K562 (cell line): ENCODE data around the gene TRNAU1AP. TPM values are rescaled to one million over a fixed set of nuclear protein-coding genes. Genes with fewer than 3 reads are reported as not detected.

Source experiments
- ESRRB ChIP-seq: fragments of 250-450 bp; sonication (Bioruptor Pico); IDR thresholded peaks from 2 replicates; pipeline ENCODE4 v1.5.0; 2020; ENCODE audit warnings: mild to moderate bottlenecking, moderate library complexity, borderline replicate concordance
- FOXA3 ChIP-seq, 2 experiments: fragments of 450-650 bp in 1 of 2; sonication (generic) in 1 of 2; formaldehyde crosslinking; IDR thresholded peaks in 1 of 2; conservative IDR thresholded peaks in 1 of 2; 2 replicates each; pipeline versions ENCODE4 v1.4.0 to v1.8.0; 2020 to 2022; ENCODE audit warnings: mild to moderate bottlenecking in 2 of 2, missing genetic modification reagents in 1 of 2
- ILF3 ChIP-seq: fragments of 450-650 bp; IDR thresholded peaks from 2 replicates; pipeline ENCODE4 v1.6.1; 2018; ENCODE audit warnings: antibody characterized with exemption, mild to moderate bottlenecking, moderate library complexity, borderline replicate concordance
- JUND ChIP-seq, 2 experiments: IDR thresholded peaks; 2 replicates in 1 of 2; 3 replicates in 1 of 2; pipeline ENCODE4 v1.6.1; 2011; ENCODE audit warnings: borderline replicate concordance in 2 of 2, low read depth in 2 of 2, low read length in 2 of 2, improper control_type of control experiment in 1 of 2, missing biosample characterization in 1 of 2, missing genetic modification characterization in 1 of 2, missing genetic modification reagents in 1 of 2
- MAFK ChIP-seq: IDR thresholded peaks from 2 replicates; pipeline ENCODE4 v1.6.1; 2011; ENCODE audit warnings: low read length, improper control_type of control experiment
- MCM5 ChIP-seq: fragments of 450-650 bp; IDR thresholded peaks from 2 replicates; pipeline ENCODE4 v1.6.1; 2016; ENCODE audit warnings: low read depth
- MTA1 ChIP-seq: fragments of 450-650 bp; IDR thresholded peaks from 2 replicates; pipeline ENCODE4 v1.6.1; 2017; ENCODE audit warnings: borderline replicate concordance
- NFIX ChIP-seq: fragments of 250-450 bp; sonication (Bioruptor Pico); IDR thresholded peaks from 2 replicates; pipeline ENCODE4 v1.4.0; 2020; ENCODE audit warnings: low read depth, mild to moderate bottlenecking, moderate library complexity
- PTRF ChIP-seq: fragments of 450-650 bp; IDR thresholded peaks from 2 replicates; pipeline ENCODE4 v1.6.1; 2016; ENCODE audit warnings: mild to moderate bottlenecking, missing genetic modification characterization, missing compliant biosample characterization
- ZFP30 ChIP-seq: fragments of 250-450 bp; sonication (Bioruptor Pico); IDR thresholded peaks from 2 replicates; pipeline ENCODE4 v1.8.0; 2022; ENCODE audit warnings: moderate library complexity, mild to moderate bottlenecking, inconsistent platforms, borderline replicate concordance
- polyA plus RNA-seq, 8 experiments: library from polyadenylated mRNA; depleted of rRNA in 4 of 8; stranded (reverse) in 5 of 8; unstranded in 3 of 8; fragments of >200 nt; fragmentation: Nextera tagmentation in 2 of 8; fragmentation: Illumina TruSeq in 1 of 8; extraction: Ambion mirVana in 2 of 8; extraction: Trizol in 1 of 8; gene quantifications; 2 replicates each; pipeline versions ENCODE4 v1.2.1 to v1.2.3, GENCODE V29; 2011 to 2014; ENCODE audit warnings: inconsistent platforms in 1 of 8, missing spikeins in 1 of 8
- total RNA-seq, 7 experiments: library from RNA; depleted of rRNA in 6 of 7; stranded (reverse); fragments of >200 nt in 6 of 7; fragmentation: Illumina TruSeq in 2 of 7; extraction: Trizol in 2 of 7; gene quantifications; 2 replicates each; pipeline versions ENCODE4 v1.2.1 to v1.2.3, GENCODE V29; 2011 to 2021; ENCODE audit warnings: low replicate concordance in 1 of 7
- TF ChIP-seq, protein P1 (sequence below), 2 experiments: fragments of 450-650 bp in 1 of 2; sonication (generic) in 1 of 2; formaldehyde crosslinking; conservative IDR thresholded peaks; 2 replicates each; pipeline versions ENCODE4 v1.4.0 to v1.8.1; 2020 to 2022; ENCODE audit warnings: mild to moderate bottlenecking in 1 of 2, missing genetic modification reagents in 1 of 2
- TF ChIP-seq, protein P2 (sequence below), 2 experiments: fragments of 450-650 bp in 1 of 2; sonication (generic) in 1 of 2; formaldehyde crosslinking in 1 of 2; IDR thresholded peaks; 2 replicates each; pipeline versions ENCODE4 v1.7.1 to v1.9.0; 2016 to 2022; ENCODE audit warnings: inconsistent platforms in 1 of 2, mild to moderate bottlenecking in 1 of 2, missing genetic modification reagents in 1 of 2
- TF ChIP-seq, protein P3 (sequence below): fragments of 450-650 bp; formaldehyde crosslinking; IDR thresholded peaks from 2 replicates; pipeline ENCODE4 v1.4.0; 2020; ENCODE audit warnings: mild to moderate bottlenecking, moderate library complexity

Gene TRNAU1AP
- total and polyA plus RNA-seq, 9 of the 15 experiments (the other 6 are each of a cell fraction or from before 2014, with no cell fraction given): 34.9 to 110 (median 46.3) TPM

DNA sequence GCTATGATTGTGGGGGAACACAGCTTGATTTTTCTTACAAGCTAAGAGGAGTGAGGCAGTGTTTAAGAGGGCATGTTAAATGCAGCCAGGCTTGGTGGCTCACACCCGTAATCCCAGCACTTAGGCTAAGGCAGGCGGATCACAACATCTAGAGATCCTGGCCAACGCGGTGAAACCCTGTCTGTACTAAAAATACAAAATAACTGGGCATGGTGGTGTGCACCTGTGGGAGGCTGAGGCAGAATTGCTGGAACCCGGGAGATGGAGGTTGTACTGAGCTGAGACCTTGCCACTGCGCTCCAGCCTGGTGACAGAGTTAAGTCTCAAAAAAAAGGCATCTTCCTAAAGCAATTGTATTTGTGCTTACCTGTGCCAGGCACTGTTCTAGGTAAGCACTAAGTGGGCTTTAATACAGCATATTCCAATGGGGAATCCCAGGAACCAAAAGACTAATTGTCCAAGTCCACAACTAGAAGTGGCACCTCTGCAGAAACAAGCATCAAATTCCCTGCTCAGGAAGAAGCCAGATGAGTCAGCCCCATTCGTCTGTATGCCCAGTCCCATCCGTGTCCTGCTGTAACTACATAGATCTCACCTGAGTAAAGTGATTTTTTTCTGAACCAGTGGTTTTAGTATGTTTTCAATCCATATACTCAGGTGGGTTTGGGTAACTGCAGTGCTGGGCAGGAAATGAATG lies 42.5 kb upstream of the TRNAU1AP start (continued):
- TF ChIP-seq, protein P1, sequence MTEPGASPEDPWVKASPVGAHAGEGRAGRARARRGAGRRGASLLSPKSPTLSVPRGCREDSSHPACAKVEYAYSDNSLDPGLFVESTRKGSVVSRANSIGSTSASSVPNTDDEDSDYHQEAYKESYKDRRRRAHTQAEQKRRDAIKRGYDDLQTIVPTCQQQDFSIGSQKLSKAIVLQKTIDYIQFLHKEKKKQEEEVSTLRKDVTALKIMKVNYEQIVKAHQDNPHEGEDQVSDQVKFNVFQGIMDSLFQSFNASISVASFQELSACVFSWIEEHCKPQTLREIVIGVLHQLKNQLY (CRISPR knock-in tag; conservative IDR thresholded peaks at IDR 0.05): peak; percentile 48 to 92; a peak in 1 of 4 replicates
- TF ChIP-seq, protein P2, sequence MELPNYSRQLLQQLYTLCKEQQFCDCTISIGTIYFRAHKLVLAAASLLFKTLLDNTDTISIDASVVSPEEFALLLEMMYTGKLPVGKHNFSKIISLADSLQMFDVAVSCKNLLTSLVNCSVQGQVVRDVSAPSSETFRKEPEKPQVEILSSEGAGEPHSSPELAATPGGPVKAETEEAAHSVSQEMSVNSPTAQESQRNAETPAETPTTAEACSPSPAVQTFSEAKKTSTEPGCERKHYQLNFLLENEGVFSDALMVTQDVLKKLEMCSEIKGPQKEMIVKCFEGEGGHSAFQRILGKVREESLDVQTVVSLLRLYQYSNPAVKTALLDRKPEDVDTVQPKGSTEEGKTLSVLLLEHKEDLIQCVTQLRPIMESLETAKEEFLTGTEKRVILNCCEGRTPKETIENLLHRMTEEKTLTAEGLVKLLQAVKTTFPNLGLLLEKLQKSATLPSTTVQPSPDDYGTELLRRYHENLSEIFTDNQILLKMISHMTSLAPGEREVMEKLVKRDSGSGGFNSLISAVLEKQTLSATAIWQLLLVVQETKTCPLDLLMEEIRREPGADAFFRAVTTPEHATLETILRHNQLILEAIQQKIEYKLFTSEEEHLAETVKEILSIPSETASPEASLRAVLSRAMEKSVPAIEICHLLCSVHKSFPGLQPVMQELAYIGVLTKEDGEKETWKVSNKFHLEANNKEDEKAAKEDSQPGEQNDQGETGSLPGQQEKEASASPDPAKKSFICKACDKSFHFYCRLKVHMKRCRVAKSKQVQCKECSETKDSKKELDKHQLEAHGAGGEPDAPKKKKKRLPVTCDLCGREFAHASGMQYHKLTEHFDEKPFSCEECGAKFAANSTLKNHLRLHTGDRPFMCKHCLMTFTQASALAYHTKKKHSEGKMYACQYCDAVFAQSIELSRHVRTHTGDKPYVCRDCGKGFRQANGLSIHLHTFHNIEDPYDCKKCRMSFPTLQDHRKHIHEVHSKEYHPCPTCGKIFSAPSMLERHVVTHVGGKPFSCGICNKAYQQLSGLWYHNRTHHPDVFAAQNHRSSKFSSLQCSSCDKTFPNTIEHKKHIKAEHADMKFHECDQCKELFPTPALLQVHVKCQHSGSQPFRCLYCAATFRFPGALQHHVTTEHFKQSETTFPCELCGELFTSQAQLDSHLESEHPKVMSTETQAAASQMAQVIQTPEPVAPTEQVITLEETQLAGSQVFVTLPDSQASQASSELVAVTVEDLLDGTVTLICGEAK (IDR thresholded peaks at IDR 0.05): no peak
- TF ChIP-seq, protein P2 (CRISPR knock-in tag; IDR thresholded peaks at IDR 0.05): no peak
- TF ChIP-seq MAFK: no peak
- peak in 1 of 2 experiments; percentile 56; a peak in 2 of 4 replicates for TF ChIP-seq FOXA3 (CRISPR knock-in tag; conservative IDR thresholded peaks at IDR 0.05 in 1 of 2, IDR thresholded peaks at IDR 0.05 in 1 of 2)
- peak; percentile 57 for TF ChIP-seq ILF3
- no peak for TF ChIP-seq NFIX (CRISPR knock-in tag)
- TF ChIP-seq PTRF (tag): peak; percentile 19; the same call in 1 of the 2 replicates
- no peak for TF ChIP-seq JUND (IDR thresholded peaks at IDR 0.05; ENCODE audit: borderline replicate concordance, low read depth, low read length)
- peak; percentile 63; the same call in 2 of the 3 replicates for TF ChIP-seq JUND (tag; IDR thresholded peaks at IDR 0.05; ENCODE audit: borderline replicate concordance, low read depth, low read length)
- TF ChIP-seq MCM5: no peak
- TF ChIP-seq ZFP30 (CRISPR knock-in tag): peak; percentile 73; the same call in 1 of the 2 replicates
- TF ChIP-seq MTA1: no peak
- TF ChIP-seq, protein P3, sequence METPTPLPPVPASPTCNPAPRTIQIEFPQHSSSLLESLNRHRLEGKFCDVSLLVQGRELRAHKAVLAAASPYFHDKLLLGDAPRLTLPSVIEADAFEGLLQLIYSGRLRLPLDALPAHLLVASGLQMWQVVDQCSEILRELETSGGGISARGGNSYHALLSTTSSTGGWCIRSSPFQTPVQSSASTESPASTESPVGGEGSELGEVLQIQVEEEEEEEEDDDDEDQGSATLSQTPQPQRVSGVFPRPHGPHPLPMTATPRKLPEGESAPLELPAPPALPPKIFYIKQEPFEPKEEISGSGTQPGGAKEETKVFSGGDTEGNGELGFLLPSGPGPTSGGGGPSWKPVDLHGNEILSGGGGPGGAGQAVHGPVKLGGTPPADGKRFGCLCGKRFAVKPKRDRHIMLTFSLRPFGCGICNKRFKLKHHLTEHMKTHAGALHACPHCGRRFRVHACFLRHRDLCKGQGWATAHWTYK (CRISPR knock-in tag): peak; percentile 88
- TF ChIP-seq ESRRB (CRISPR knock-in tag): peak; percentile 87
